IMR-90 (cell line): ENCODE measurements around the gene SCGB3A2.
"Not testable (repeated sequence)": the region's sequence is repeated elsewhere in the genome, so short reads cannot be mapped to it uniquely, and the experiment has no call there.

Experiments used
- CTCF ChIP-seq: conservative IDR thresholded peaks from 2 replicates; pipeline ENCODE4 v1.5.1; 2012; ENCODE audit warnings: mild to moderate bottlenecking, low read depth, low read length, improper control_type of control experiment
- FOS ChIP-seq: fragments of 150-350 bp; IDR thresholded peaks from 2 replicates; pipeline ENCODE4 v1.6.1; 2016; ENCODE audit warnings: low read depth, low read length
- POLR2A ChIP-seq: IDR thresholded peaks from 2 replicates; pipeline ENCODE4 v1.6.1; 2012; ENCODE audit warnings: mild to moderate bottlenecking, low read depth, low read length
- RAD21 ChIP-seq: IDR thresholded peaks from 2 replicates; pipeline ENCODE4 v1.6.1; 2012; ENCODE audit warnings: low read length, improper control_type of control experiment
- SMC3 ChIP-seq: fragments of 150-350 bp; IDR thresholded peaks from 2 replicates; pipeline ENCODE4 v1.6.1; 2016; ENCODE audit warnings: low read depth, mild to moderate bottlenecking, antibody characterized with exemption, low read length, moderate library complexity

DNA sequence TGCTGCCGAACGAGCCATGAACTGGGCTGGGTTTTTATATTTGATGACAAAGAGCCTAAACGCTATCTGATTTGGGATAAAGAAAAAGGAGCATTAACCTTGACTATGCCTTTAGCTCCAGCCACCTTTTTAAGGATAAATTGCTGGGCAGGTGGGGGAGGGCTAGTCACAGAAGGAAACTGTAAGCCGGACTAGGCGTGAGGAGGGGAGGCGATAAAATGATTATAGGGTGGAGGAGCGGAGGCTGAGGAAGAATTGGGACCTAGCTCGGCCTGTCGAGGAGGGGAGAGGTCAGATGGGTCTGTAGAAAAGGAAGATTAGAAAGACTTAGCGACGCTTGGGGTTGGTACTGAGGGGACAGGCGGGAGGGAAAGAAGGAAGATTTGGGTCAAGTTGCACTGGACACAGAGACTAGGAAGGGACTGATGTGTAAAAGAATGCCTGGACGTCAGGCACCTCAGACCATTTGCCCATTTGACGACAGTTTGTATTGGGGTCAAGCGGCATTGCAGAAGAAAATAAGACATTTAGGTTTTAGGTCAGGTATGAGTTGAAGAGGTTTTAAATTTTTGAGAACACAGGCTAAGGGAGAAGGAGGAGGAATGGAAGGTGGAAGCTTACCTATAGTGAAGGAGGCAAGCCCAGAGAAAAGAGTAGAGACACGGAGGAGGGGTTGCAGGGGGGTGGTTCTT is 5.6 kb upstream of the SCGB3A2 start:
- not testable (repeated sequence) for TF ChIP-seq CTCF, FOS, RAD21, POLR2A, SMC3
